ENCODE data around the gene ERICH3.

GRCh38 chr1:74592580-74593355, 80.8 kb downstream of the ERICH3 start:
- no peak for TF ChIP-seq ZNF8 (CRISPR knock-in tag; IDR thresholded peaks at IDR 0.05)
- TF ChIP-seq CREB5 (CRISPR knock-in tag; IDR thresholded peaks at IDR 0.05; ENCODE audit: low read depth) = no peak
- no peak for TF ChIP-seq ARNTL (CRISPR knock-in tag; IDR thresholded peaks at IDR 0.05; ENCODE audit: borderline replicate concordance, low read depth)
- TF ChIP-seq ESRRG (CRISPR knock-in tag; IDR thresholded peaks at IDR 0.05) = no peak
- no peak for TF ChIP-seq ZFP30 (CRISPR knock-in tag; IDR thresholded peaks at IDR 0.05)
- no peak for TF ChIP-seq OSR1 (CRISPR knock-in tag; IDR thresholded peaks at IDR 0.05)
- TF ChIP-seq POU6F1 (CRISPR knock-in tag; IDR thresholded peaks at IDR 0.05; ENCODE audit: borderline replicate concordance, low read depth) = no peak
- no peak for TF ChIP-seq BACH2 (CRISPR knock-in tag; IDR thresholded peaks at IDR 0.05; ENCODE audit: borderline replicate concordance)
- no peak for TF ChIP-seq ISL1 (CRISPR knock-in tag; IDR thresholded peaks at IDR 0.05)
- TF ChIP-seq RARB (CRISPR knock-in tag; IDR thresholded peaks at IDR 0.05) = no peak
